ENCODE data around the gene LHB. TPM values are rescaled to one million over a fixed set of nuclear protein-coding genes. Genes with fewer than 3 reads are reported as not detected.

LHB gene
- total RNA-seq, result not detected in 2 replicates
- long read RNA-seq, result 0 reads

DNA sequence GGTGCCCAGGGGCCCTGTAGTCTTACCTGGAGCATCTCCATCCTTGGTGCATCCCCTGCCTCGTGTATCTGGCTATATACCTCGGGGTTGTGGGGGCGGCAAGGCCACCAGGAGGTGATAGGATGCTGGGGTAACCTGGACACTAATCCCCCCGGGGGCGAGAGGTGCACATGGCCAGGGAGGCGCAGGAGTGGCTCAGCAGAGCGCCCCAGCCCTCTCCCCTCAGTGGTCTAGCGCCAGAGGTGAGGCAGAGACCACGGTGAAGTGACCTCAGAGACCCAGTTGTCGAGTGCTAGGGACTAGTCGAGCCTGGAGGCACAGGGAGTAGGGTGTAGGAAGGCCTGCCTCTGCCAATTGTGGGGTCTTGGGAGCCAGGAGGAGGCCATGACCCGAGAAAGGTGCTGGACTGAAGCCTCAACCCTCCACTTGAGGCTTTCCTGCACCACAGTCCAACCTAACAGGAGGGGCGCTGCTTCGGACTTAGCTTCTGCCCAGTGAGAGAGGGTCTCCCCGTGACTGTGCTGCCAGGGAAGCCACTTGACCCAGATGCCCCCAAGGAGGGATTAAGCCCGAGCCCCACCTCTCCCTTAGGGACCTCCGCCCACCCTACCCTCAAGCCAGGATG, at the start of gene LHB:
Gene LHB (minus strand): TSS at position 51 of the 625 bp plus-strand sequence. CDS start 10 bp downstream, at position 41.
- TF ChIP-seq, protein P1, sequence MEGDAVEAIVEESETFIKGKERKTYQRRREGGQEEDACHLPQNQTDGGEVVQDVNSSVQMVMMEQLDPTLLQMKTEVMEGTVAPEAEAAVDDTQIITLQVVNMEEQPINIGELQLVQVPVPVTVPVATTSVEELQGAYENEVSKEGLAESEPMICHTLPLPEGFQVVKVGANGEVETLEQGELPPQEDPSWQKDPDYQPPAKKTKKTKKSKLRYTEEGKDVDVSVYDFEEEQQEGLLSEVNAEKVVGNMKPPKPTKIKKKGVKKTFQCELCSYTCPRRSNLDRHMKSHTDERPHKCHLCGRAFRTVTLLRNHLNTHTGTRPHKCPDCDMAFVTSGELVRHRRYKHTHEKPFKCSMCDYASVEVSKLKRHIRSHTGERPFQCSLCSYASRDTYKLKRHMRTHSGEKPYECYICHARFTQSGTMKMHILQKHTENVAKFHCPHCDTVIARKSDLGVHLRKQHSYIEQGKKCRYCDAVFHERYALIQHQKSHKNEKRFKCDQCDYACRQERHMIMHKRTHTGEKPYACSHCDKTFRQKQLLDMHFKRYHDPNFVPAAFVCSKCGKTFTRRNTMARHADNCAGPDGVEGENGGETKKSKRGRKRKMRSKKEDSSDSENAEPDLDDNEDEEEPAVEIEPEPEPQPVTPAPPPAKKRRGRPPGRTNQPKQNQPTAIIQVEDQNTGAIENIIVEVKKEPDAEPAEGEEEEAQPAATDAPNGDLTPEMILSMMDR (IDR thresholded peaks at IDR 0.05), result no peak
- no peak within 1 kb of the TSS for H3K27ac Mint-ChIP-seq (ENCODE audit: unreplicated experiment)
- peaks cover 12% of the 10 kb centered on the region for H3K36me3 Mint-ChIP-seq (ENCODE audit: unreplicated experiment)
- peaks cover 4% of the 10 kb centered on the region for H3K27me3 Mint-ChIP-seq (ENCODE audit: unreplicated experiment)
- H3K9me3 Mint-ChIP-seq (ENCODE audit: unreplicated experiment), result no peaks in the 10 kb centered on the region
- H3K4me3 Mint-ChIP-seq (ENCODE audit: unreplicated experiment), result peak within 1 kb of the TSS; percentile 65
- H3K4me1 Mint-ChIP-seq (ENCODE audit: unreplicated experiment), result peaks cover 13% of the 10 kb centered on the region
- no peak for DNase-seq (ENCODE audit: extremely low spot score, unreplicated experiment)

DNA sequence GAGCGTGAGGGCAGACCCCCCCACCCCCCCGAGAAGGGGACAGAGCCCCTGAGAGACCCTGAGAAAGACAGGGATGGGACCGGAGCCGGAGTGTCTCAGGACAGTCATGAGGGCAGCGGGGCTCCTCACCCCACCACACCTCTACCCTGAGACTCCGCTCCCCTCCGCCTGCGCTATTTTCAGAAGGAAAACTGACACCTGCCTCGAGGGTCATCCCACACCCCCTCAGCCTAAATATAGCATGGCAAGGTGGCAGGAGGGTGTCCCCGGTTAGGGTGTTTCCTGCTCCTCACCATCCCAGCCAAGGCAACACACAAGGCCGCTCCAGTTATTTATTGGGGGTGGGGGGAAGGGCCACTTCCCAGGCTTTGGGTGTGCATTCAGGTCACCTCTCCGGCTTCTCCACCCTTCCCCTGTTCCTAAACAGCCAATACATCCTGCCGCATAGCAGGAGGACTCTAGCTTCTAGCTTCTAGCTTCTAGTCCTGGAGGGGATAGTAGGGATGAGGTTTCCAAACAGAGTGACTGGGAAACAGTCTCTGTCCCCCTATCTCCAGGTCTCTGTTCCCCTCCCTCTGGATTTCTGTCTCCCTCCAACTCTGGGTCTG, 49.1 kb upstream of the LHB start:
- Mint-ChIP-seq H3K36me3 (ENCODE audit: unreplicated experiment) (no peaks in the 10 kb centered on the region), H3K27ac (ENCODE audit: unreplicated experiment) (no peak overlapping the region), H3K27me3 (ENCODE audit: unreplicated experiment) (peaks cover 46% of the 10 kb centered on the region), H3K9me3 (ENCODE audit: unreplicated experiment) (peaks cover 7% of the 10 kb centered on the region), H3K4me1 (ENCODE audit: unreplicated experiment) (peaks cover 7% of the 10 kb centered on the region), H3K4me3 (ENCODE audit: unreplicated experiment) (no peak overlapping the region)
- TF ChIP-seq, protein P1 (IDR thresholded peaks at IDR 0.05), result no peak
- no peak for DNase-seq (ENCODE audit: extremely low spot score, unreplicated experiment)

DNA sequence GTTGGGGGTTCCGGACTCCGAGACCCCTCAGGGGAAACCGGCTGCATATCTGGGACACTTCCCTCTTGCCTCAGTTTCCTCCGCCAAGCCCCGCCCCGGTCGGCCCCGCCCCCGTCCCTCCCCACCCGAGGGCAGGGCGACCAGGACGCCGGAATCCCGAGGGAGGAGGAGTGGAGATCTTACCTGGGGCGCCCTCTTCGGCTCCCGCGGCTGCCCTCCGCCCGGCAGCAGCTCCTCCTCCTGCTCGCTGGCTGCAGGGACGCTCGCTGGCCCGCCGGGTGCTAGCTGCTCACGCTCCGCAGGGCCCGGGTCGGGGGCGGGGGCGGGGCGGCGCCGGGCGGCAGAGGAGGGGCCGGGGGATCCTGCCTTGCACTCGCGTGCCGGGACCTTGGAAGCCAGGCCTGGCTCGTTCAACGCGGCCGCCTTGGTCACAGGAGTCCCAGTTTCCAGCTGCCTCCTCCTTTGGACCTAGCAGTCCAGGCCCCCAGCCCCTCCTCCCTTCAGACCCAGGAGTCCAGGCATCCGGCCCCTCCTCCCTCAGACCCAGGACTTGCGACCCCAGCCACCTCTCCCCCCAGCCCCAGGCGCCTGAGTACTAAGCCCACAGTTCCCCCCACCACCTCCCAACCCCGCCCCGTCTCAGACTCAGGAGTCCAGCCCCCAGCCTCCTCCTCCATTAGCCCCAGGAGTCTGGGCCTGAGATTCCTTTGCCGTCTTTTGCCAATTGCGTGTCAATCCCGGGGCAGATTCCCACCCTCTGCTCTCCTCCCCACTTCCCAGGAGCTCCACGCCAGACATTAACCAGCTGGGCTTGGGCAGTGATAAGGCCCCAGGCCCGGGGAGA, 48.1 kb upstream of the LHB start, which contains the start of gene NTF4:
Gene NTF4 (minus strand): TSS at position 51 of the 844 bp plus-strand sequence. CDS start 2,821 bp downstream, outside the sequence.
- no peaks in the 10 kb centered on the region for H3K36me3 Mint-ChIP-seq (ENCODE audit: unreplicated experiment)
- peaks cover 38% of the 10 kb centered on the region for H3K27me3 Mint-ChIP-seq (ENCODE audit: unreplicated experiment)
- peak within 1 kb of the TSS; percentile 54 for H3K27ac Mint-ChIP-seq (ENCODE audit: unreplicated experiment)
- peak within 1 kb of the TSS; percentile 45 for H3K4me3 Mint-ChIP-seq (ENCODE audit: unreplicated experiment)
- peaks cover 7% of the 10 kb centered on the region for H3K4me1 Mint-ChIP-seq (ENCODE audit: unreplicated experiment)
- TF ChIP-seq, protein P1 (IDR thresholded peaks at IDR 0.05), result no peak
- H3K9me3 Mint-ChIP-seq (ENCODE audit: unreplicated experiment), result peaks cover 7% of the 10 kb centered on the region
- DNase-seq (ENCODE audit: extremely low spot score, unreplicated experiment), result no peak

DNA sequence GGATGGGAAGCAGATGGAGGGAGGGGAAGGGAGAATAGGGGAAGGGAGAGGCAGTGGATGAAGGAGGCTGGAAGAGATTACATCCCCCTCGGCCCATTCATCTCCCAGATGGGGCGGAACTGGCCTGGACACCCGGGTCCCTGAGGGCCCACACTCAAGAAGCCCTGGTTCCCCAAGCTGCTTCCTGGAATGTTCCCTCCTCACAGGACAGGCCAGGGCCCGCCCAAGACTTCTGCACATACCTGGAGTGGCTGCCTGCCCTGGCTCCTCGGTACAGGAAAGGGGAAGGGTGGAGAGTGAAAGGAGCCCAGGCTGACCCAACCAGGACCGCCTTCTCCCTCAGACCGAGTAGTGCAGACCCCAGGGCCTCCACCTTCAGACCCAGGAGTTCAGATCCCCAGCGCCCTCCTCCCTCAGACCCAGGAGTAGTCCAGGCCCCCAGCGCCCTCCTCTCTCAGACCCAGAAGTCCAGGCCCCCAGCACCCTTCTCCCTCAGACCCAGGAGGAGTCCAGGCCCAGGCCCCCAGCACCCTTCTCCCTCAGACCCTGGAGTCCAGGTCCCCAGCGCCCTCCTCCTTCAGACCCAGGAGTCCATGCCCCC, 47.2 kb upstream of the LHB start:
- Mint-ChIP-seq H3K27ac (ENCODE audit: unreplicated experiment) (no peak overlapping the region), H3K9me3 (ENCODE audit: unreplicated experiment) (peaks cover under 1% of the 10 kb centered on the region), H3K4me3 (ENCODE audit: unreplicated experiment) (peak overlapping the region; percentile 45), H3K4me1 (ENCODE audit: unreplicated experiment) (peaks cover 7% of the 10 kb centered on the region), H3K36me3 (ENCODE audit: unreplicated experiment) (no peaks in the 10 kb centered on the region), H3K27me3 (ENCODE audit: unreplicated experiment) (peaks cover 32% of the 10 kb centered on the region)
- DNase-seq (ENCODE audit: extremely low spot score, unreplicated experiment), result no peak
- TF ChIP-seq, protein P1 (IDR thresholded peaks at IDR 0.05), result no peak
